Activated CD4-positive, alpha-beta T cell treated with anti-CD3 and anti-CD28 coated beads, Interleukin-2, amount 10 ng/mL, durations not matched to agents 24 days and 14 days (primary cell): ENCODE measurements around the gene PLCB1. TPM values are rescaled to one million over a fixed set of nuclear protein-coding genes. Genes with fewer than 3 reads are reported as not detected.

Source experiments
- DNase-seq: peaks from one replicate; pipeline ENCODE4 v3.0.0; 2022
- H3K27ac Mint-ChIP-seq: one replicate; pipeline ENCODE4 v1.8.0; 2022; ENCODE audit warnings: mild to moderate bottlenecking, mixed read lengths
- H3K27me3 Mint-ChIP-seq: one replicate; pipeline ENCODE4 v1.8.0; 2022; ENCODE audit warnings: mixed read lengths
- H3K36me3 Mint-ChIP-seq: one replicate; pipeline ENCODE4 v1.8.0; 2022; ENCODE audit warnings: low read depth, mild to moderate bottlenecking, mixed read lengths
- H3K4me1 Mint-ChIP-seq: one replicate; pipeline ENCODE4 v1.8.0; 2021; ENCODE audit warnings: mixed read lengths
- H3K4me3 Mint-ChIP-seq: one replicate; pipeline ENCODE4 v1.8.0; 2022; ENCODE audit warnings: mild to moderate bottlenecking, moderate library complexity, mixed read lengths
- H3K9me3 Mint-ChIP-seq: one replicate; pipeline ENCODE4 v1.8.0; 2021; ENCODE audit warnings: mixed read lengths
- intact Hi-C: fragments of 100-400 bp; cut with micrococcal nuclease; formaldehyde crosslinking; loops from one replicate; pipeline ENCODE4 v1.15.1; 2023
- total RNA-seq: library from RNA; stranded (reverse); gene quantifications from 2 replicates; pipeline ENCODE4 v1.2.3, GENCODE V29; 2022

Gene PLCB1
- total RNA-seq, 1 donor from 2014 or later = 1.2 TPM

- no peaks in the 10 kb centered on the region for H3K4me1 Mint-ChIP-seq
- H3K27ac Mint-ChIP-seq = no peak overlapping the region
- intact Hi-C loops = no loop called here
- no peaks in the 10 kb centered on the region for H3K9me3 Mint-ChIP-seq
- H3K27me3 Mint-ChIP-seq = no peaks in the 10 kb centered on the region
- no peak overlapping the region for H3K4me3 Mint-ChIP-seq
- no peak for DNase-seq
- H3K36me3 Mint-ChIP-seq = no peaks in the 10 kb centered on the region
Observed at GRCh38 chr20:8265588-8265987, 133.5 kb downstream of the PLCB1 start.

- DNase-seq = no peak
- Mint-ChIP-seq H3K9me3 (no peaks in the 10 kb centered on the region), H3K4me3 (no peak overlapping the region), H3K27ac (no peak overlapping the region), H3K27me3 (no peaks in the 10 kb centered on the region), H3K4me1 (peaks cover 3% of the 10 kb centered on the region), H3K36me3 (no peaks in the 10 kb centered on the region)
- intact Hi-C loops = no loop called here
Observed at GRCh38 chr20:8267009-8267408, 134.9 kb downstream of the PLCB1 start.

GRCh38 chr20:8271727-8272126 is 139.7 kb downstream of the PLCB1 start:
- peaks cover 3% of the 10 kb centered on the region for H3K4me1 Mint-ChIP-seq
- H3K27me3 Mint-ChIP-seq = peaks cover 9% of the 10 kb centered on the region
- intact Hi-C loops = loop anchor here (10.0 kb wide), 1 partner anchor 57 kb away; no protein-coding TSS in a partner anchor
- H3K36me3 Mint-ChIP-seq = no peaks in the 10 kb centered on the region
- H3K4me3 Mint-ChIP-seq = no peak overlapping the region
- DNase-seq = no peak
- no peaks in the 10 kb centered on the region for H3K9me3 Mint-ChIP-seq
- no peak overlapping the region for H3K27ac Mint-ChIP-seq

GRCh38 chr20:8272766-8273165 is 140.7 kb downstream of the PLCB1 start:
- DNase-seq = no peak
- peaks cover 3% of the 10 kb centered on the region for H3K4me1 Mint-ChIP-seq
- intact Hi-C loops = loop anchor here (10.0 kb wide), 1 partner anchor 58 kb away; no protein-coding TSS in a partner anchor
- no peak overlapping the region for H3K4me3 Mint-ChIP-seq
- H3K27ac Mint-ChIP-seq = no peak overlapping the region
- H3K27me3 Mint-ChIP-seq = peaks cover 9% of the 10 kb centered on the region
- no peaks in the 10 kb centered on the region for H3K9me3 Mint-ChIP-seq
- H3K36me3 Mint-ChIP-seq = no peaks in the 10 kb centered on the region

GRCh38 chr20:8284902-8285301 is 152.8 kb downstream of the PLCB1 start:
- H3K4me3 Mint-ChIP-seq = no peak overlapping the region
- no peaks in the 10 kb centered on the region for H3K9me3 Mint-ChIP-seq
- no peaks in the 10 kb centered on the region for H3K27me3 Mint-ChIP-seq
- intact Hi-C loops = no loop called here
- no peak for DNase-seq
- no peaks in the 10 kb centered on the region for H3K4me1 Mint-ChIP-seq
- H3K27ac Mint-ChIP-seq = no peak overlapping the region
- no peaks in the 10 kb centered on the region for H3K36me3 Mint-ChIP-seq

GRCh38 chr20:8287340-8287739 is 155.3 kb downstream of the PLCB1 start:
- Mint-ChIP-seq H3K4me3 (no peak overlapping the region), H3K9me3 (no peaks in the 10 kb centered on the region), H3K27me3 (no peaks in the 10 kb centered on the region), H3K4me1 (no peaks in the 10 kb centered on the region), H3K27ac (no peak overlapping the region), H3K36me3 (no peaks in the 10 kb centered on the region)
- no peak for DNase-seq
- intact Hi-C loops = no loop called here

- Mint-ChIP-seq H3K27ac (no peak overlapping the region), H3K4me3 (no peak overlapping the region), H3K27me3 (no peaks in the 10 kb centered on the region), H3K36me3 (no peaks in the 10 kb centered on the region), H3K9me3 (no peaks in the 10 kb centered on the region), H3K4me1 (no peaks in the 10 kb centered on the region)
- intact Hi-C loops = no loop called here
- no peak for DNase-seq
Observed at GRCh38 chr20:8291200-8291599, 159.1 kb downstream of the PLCB1 start.

GRCh38 chr20:8291873-8292272 is 159.8 kb downstream of the PLCB1 start:
- Mint-ChIP-seq H3K27me3 (no peaks in the 10 kb centered on the region), H3K36me3 (no peaks in the 10 kb centered on the region), H3K27ac (no peak overlapping the region), H3K9me3 (no peaks in the 10 kb centered on the region), H3K4me1 (no peaks in the 10 kb centered on the region), H3K4me3 (no peak overlapping the region)
- no peak for DNase-seq
- intact Hi-C loops = no loop called here

- Mint-ChIP-seq H3K9me3 (no peaks in the 10 kb centered on the region), H3K27ac (no peak overlapping the region), H3K27me3 (no peaks in the 10 kb centered on the region), H3K36me3 (no peaks in the 10 kb centered on the region), H3K4me1 (no peaks in the 10 kb centered on the region), H3K4me3 (no peak overlapping the region)
- no peak for DNase-seq
- intact Hi-C loops = no loop called here
Observed at GRCh38 chr20:8292793-8293192, 160.7 kb downstream of the PLCB1 start.

- H3K4me1 Mint-ChIP-seq = no peaks in the 10 kb centered on the region
- no peaks in the 10 kb centered on the region for H3K27me3 Mint-ChIP-seq
- H3K36me3 Mint-ChIP-seq = no peaks in the 10 kb centered on the region
- H3K9me3 Mint-ChIP-seq = no peaks in the 10 kb centered on the region
- DNase-seq = no peak
- no peak overlapping the region for H3K4me3 Mint-ChIP-seq
- intact Hi-C loops = no loop called here
- H3K27ac Mint-ChIP-seq = no peak overlapping the region
Observed at GRCh38 chr20:8293750-8294149, 161.7 kb downstream of the PLCB1 start.

GRCh38 chr20:8296536-8296935 is 164.5 kb downstream of the PLCB1 start:
- H3K36me3 Mint-ChIP-seq = no peaks in the 10 kb centered on the region
- no peaks in the 10 kb centered on the region for H3K9me3 Mint-ChIP-seq
- H3K27ac Mint-ChIP-seq = no peak overlapping the region
- intact Hi-C loops = no loop called here
- no peaks in the 10 kb centered on the region for H3K4me1 Mint-ChIP-seq
- DNase-seq = no peak
- H3K27me3 Mint-ChIP-seq = no peaks in the 10 kb centered on the region
- H3K4me3 Mint-ChIP-seq = no peak overlapping the region

GRCh38 chr20:8298426-8299043 is 166.5 kb downstream of the PLCB1 start:
- intact Hi-C loops = no loop called here
- Mint-ChIP-seq H3K4me3 (no peak overlapping the region), H3K27ac (no peak overlapping the region), H3K27me3 (no peaks in the 10 kb centered on the region), H3K4me1 (no peaks in the 10 kb centered on the region), H3K36me3 (no peaks in the 10 kb centered on the region), H3K9me3 (no peaks in the 10 kb centered on the region)
- no peak for DNase-seq

- no peaks in the 10 kb centered on the region for H3K4me1 Mint-ChIP-seq
- H3K27ac Mint-ChIP-seq = no peak overlapping the region
- no peaks in the 10 kb centered on the region for H3K36me3 Mint-ChIP-seq
- H3K27me3 Mint-ChIP-seq = no peaks in the 10 kb centered on the region
- no peak for DNase-seq
- intact Hi-C loops = no loop called here
- no peaks in the 10 kb centered on the region for H3K9me3 Mint-ChIP-seq
- H3K4me3 Mint-ChIP-seq = no peak overlapping the region
Observed at GRCh38 chr20:8299921-8300320, 167.9 kb downstream of the PLCB1 start.

- Mint-ChIP-seq H3K27ac (no peak overlapping the region), H3K4me1 (no peaks in the 10 kb centered on the region), H3K36me3 (no peaks in the 10 kb centered on the region), H3K27me3 (peaks cover 2% of the 10 kb centered on the region), H3K9me3 (no peaks in the 10 kb centered on the region), H3K4me3 (no peak overlapping the region)
- DNase-seq = no peak
- intact Hi-C loops = no loop called here
Observed at GRCh38 chr20:8301655-8302054, 169.6 kb downstream of the PLCB1 start.

GRCh38 chr20:8303651-8304050 is 171.6 kb downstream of the PLCB1 start:
- Mint-ChIP-seq H3K27ac (no peak overlapping the region), H3K4me1 (no peaks in the 10 kb centered on the region), H3K9me3 (no peaks in the 10 kb centered on the region), H3K27me3 (peaks cover 2% of the 10 kb centered on the region), H3K4me3 (no peak overlapping the region), H3K36me3 (no peaks in the 10 kb centered on the region)
- no peak for DNase-seq
- intact Hi-C loops = no loop called here
